Measurements from ENCODE around the gene ZMAT5.
A peak's percentile ranks its signal among the peaks of the same experiment; 100 is the strongest.

The ZMAT5 gene

GRCh38 chr22:29691636-29692326 lies 75.0 kb downstream of the ZMAT5 start:
- peaks cover 4% of the 10 kb centered on the region; the same call in 1 of the 2 replicates for H3K4me1 ChIP-seq (ENCODE audit: control insufficient read depth, insufficient read depth, low read length)
- ChIA-PET CTCF (interaction anchor here (0.7 to 4.0 kb wide), 6 partner anchors 12 to 396 kb away, joined by 3 to 43 read pairs (median 7); no protein-coding TSS in a partner anchor), POLR2A (no interaction called here)
- H3K36me3 ChIP-seq (ENCODE audit: control insufficient read depth in 2 of 2, insufficient read depth in 1 of 2, low read length in 2 of 2), result peaks cover 0 to 73% of the 10 kb centered on the region in 2 experiments; a peak in 2 of 3 replicates
- TF ChIP-seq ZNF510 (tag by site-specific recombination; IDR thresholded peaks at IDR 0.05; ENCODE audit: insufficient replicate concordance) (no peak), ZNF146 (tag by site-specific recombination; IDR thresholded peaks at IDR 0.05) (no peak), KLF7 (tag by site-specific recombination; IDR thresholded peaks at IDR 0.05; ENCODE audit: borderline replicate concordance) (no peak), ZIC2 (tag by site-specific recombination; IDR thresholded peaks at IDR 0.05) (peak; percentile 99), BCL11B (tag by site-specific recombination; IDR thresholded peaks at IDR 0.05; ENCODE audit: low read depth) (no peak), PRDM1 (tag by site-specific recombination; IDR thresholded peaks at IDR 0.05) (no peak), GLIS1 (tag by site-specific recombination; IDR thresholded peaks at IDR 0.05) (peak; percentile 88), SP2 (tag by site-specific recombination; IDR thresholded peaks at IDR 0.05) (no peak), ZNF677 (tag by site-specific recombination; IDR thresholded peaks at IDR 0.05) (no peak), ZNF24 (tag by site-specific recombination; IDR thresholded peaks at IDR 0.05) (no peak), ZNF529 (tag by site-specific recombination; IDR thresholded peaks at IDR 0.05; ENCODE audit: insufficient replicate concordance) (no peak), ZNF19 (tag by site-specific recombination; IDR thresholded peaks at IDR 0.05; ENCODE audit: low read depth) (no peak)
- TF ChIP-seq, protein P1, sequence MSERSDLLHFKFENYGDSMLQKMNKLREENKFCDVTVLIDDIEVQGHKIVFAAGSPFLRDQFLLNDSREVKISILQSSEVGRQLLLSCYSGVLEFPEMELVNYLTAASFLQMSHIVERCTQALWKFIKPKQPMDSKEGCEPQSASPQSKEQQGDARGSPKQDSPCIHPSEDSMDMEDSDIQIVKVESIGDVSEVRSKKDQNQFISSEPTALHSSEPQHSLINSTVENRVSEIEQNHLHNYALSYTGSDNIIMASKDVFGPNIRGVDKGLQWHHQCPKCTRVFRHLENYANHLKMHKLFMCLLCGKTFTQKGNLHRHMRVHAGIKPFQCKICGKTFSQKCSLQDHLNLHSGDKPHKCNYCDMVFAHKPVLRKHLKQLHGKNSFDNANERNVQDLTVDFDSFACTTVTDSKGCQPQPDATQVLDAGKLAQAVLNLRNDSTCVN (tag by site-specific recombination; optimal IDR thresholded peaks at IDR 0.05), result no peak
- TF ChIP-seq, protein P2, sequence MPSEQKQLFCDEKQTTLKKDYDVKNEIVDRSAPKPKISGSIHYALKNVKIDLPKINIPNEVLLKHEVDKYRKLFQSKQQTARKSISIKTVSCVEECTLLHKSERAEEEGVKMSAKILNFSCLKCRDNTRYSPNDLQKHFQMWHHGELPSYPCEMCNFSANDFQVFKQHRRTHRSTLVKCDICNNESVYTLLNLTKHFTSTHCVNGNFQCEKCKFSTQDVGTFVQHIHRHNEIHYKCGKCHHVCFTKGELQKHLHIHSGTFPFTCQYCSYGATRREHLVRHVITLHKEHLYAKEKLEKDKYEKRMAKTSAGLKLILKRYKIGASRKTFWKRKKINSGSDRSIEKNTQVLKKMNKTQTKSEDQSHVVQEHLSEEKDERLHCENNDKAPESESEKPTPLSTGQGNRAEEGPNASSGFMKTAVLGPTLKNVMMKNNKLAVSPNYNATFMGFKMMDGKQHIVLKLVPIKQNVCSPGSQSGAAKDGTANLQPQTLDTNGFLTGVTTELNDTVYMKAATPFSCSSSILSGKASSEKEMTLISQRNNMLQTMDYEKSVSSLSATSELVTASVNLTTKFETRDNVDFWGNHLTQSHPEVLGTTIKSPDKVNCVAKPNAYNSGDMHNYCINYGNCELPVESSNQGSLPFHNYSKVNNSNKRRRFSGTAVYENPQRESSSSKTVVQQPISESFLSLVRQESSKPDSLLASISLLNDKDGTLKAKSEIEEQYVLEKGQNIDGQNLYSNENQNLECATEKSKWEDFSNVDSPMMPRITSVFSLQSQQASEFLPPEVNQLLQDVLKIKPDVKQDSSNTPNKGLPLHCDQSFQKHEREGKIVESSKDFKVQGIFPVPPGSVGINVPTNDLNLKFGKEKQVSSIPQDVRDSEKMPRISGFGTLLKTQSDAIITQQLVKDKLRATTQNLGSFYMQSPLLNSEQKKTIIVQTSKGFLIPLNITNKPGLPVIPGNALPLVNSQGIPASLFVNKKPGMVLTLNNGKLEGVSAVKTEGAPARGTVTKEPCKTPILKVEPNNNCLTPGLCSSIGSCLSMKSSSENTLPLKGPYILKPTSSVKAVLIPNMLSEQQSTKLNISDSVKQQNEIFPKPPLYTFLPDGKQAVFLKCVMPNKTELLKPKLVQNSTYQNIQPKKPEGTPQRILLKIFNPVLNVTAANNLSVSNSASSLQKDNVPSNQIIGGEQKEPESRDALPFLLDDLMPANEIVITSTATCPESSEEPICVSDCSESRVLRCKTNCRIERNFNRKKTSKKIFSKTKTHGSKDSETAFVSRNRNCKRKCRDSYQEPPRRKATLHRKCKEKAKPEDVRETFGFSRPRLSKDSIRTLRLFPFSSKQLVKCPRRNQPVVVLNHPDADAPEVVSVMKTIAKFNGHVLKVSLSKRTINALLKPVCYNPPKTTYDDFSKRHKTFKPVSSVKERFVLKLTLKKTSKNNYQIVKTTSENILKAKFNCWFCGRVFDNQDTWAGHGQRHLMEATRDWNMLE (tag by site-specific recombination; conservative IDR thresholded peaks at IDR 0.05; ENCODE audit: low read depth), result no peak
- H3K27ac ChIP-seq (ENCODE audit: extremely low read depth, low read depth, low read length), result no peak overlapping the region
- H3K4me3 ChIP-seq (ENCODE audit: low read depth, low read length), result no peak overlapping the region
- H3K9me3 ChIP-seq (ENCODE audit: control insufficient read depth, insufficient read depth, low read depth, low read length), result no peaks in the 10 kb centered on the region

- ChIA-PET POLR2A (interaction anchor here (1.7 kb wide), 1 partner anchor 11 kb away, joined by 7 read pairs; no protein-coding TSS in a partner anchor), CTCF (interaction anchor here (0.6 to 4.0 kb wide), 21 partner anchors 11 to 398 kb away, joined by 3 to 43 read pairs (median 5); no protein-coding TSS in a partner anchor)
- Histone ChIP-seq H3K27ac (ENCODE audit: extremely low read depth, low read depth, low read length) (no peak overlapping the region), H3K4me3 (ENCODE audit: low read depth, low read length) (no peak overlapping the region), H3K9me3 (ENCODE audit: control insufficient read depth, insufficient read depth, low read depth, low read length) (no peaks in the 10 kb centered on the region), H3K36me3 (ENCODE audit: control insufficient read depth in 2 of 2, insufficient read depth in 1 of 2, low read length in 2 of 2) (peaks cover under 1 to 74% of the 10 kb centered on the region in 2 experiments; a peak in 2 of 3 replicates), H3K4me1 (ENCODE audit: control insufficient read depth, insufficient read depth, low read length) (peaks cover 4% of the 10 kb centered on the region; the same call in 1 of the 2 replicates)
- no peak for TF ChIP-seq ZNF37A (tag by site-specific recombination; IDR thresholded peaks at IDR 0.05)
- TF ChIP-seq ZNF571 (tag by site-specific recombination; IDR thresholded peaks at IDR 0.05), result no peak
- TF ChIP-seq ZNF221 (tag by site-specific recombination; IDR thresholded peaks at IDR 0.05; ENCODE audit: borderline replicate concordance), result no peak
- no peak for TF ChIP-seq ZNF391 (tag by site-specific recombination; IDR thresholded peaks at IDR 0.05; ENCODE audit: borderline replicate concordance, low read depth)
- TF ChIP-seq ZNF654 (tag by site-specific recombination; IDR thresholded peaks at IDR 0.05; ENCODE audit: low read depth), result no peak
- no peak for TF ChIP-seq OVOL3 (tag by site-specific recombination; IDR thresholded peaks at IDR 0.05)
- no peak for TF ChIP-seq ZNF843 (tag by site-specific recombination; IDR thresholded peaks at IDR 0.05)
- TF ChIP-seq ZNF658 (tag by site-specific recombination; IDR thresholded peaks at IDR 0.05), result no peak
- no peak for TF ChIP-seq ZNF280D (tag by site-specific recombination; IDR thresholded peaks at IDR 0.05)
- no peak for TF ChIP-seq ZNF600 (tag by site-specific recombination; IDR thresholded peaks at IDR 0.05)
- no peak for TF ChIP-seq ZNF596 (tag by site-specific recombination; IDR thresholded peaks at IDR 0.05)
Observed at GRCh38 chr22:29690476-29690875, 76.3 kb downstream of the ZMAT5 start.

Measured in HEK293 (cell line).